Stimulated activated CD8-positive, alpha-beta memory T cell treated with anti-CD3 and anti-CD28 coated beads, Interleukin-15, amount 100 ng/mL, for 24 hours (primary cell): ENCODE data around the gene NIT1.

Source experiments
- DNase-seq: peaks from one replicate; pipeline ENCODE4 v3.0.0-alpha.2; 2020; ENCODE audit warnings: low read depth

Gene NIT1

DNA sequence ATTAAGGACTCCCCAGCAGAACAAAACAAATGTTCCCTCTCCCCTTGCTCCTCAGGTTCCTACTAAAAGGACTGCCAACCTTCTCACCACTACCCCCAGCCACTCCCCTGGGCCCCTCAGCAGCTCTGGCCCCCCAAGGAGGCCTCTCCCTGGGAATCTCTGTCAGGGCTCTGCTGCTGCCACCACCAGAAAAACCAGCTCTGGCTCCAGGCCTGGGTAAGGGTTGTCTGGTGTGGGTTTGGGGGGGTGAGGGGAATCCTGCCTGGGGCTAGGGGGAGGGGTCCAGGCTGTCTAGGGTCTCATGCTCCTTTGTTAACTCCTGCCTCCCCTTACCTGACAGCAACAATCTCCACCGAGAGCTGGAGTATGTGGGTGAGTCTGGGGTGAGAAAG lies 33.3 kb upstream of the NIT1 start:
- DNase-seq, result no peak

DNA sequence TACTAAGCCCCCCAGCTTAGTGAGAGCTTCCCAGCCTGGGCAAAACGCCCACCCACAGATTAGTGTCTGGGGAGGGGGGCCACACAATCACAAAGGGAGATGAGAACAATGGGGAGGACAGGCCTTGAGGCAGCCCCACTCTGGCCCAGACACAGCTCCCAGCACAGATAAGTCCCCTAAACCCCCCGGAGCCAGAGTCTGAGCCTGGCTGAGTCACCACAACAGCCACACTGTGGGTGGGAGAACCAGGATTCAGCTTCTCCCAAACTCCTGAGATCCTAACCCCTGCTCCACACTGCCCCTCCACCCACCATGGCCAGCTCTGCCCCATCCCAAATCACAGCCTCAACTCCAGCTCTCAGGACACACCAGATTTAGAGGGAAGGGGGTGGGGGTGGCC lies 32.7 kb upstream of the NIT1 start:
- no peak for DNase-seq

DNA sequence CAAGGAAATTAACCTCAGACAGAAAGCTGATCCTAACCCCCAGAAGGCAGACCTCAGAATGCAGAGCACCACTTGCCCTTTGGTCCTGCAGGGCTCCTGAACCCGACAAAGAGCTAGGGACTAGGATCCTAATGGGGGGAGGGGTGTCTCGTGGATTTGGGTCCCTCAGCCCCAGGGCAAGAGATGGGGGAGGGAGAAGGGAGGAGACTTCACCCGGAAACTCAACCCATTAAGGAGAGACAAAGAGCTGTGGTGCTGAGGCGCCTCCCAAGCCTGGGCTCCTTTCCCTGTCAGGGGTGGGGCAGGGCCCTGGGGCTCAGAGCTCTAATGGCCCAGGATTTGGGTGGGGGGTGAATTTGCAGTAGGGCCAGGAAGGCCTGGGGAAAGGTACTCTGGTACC lies 31.4 kb upstream of the NIT1 start:
- no peak for DNase-seq

DNA sequence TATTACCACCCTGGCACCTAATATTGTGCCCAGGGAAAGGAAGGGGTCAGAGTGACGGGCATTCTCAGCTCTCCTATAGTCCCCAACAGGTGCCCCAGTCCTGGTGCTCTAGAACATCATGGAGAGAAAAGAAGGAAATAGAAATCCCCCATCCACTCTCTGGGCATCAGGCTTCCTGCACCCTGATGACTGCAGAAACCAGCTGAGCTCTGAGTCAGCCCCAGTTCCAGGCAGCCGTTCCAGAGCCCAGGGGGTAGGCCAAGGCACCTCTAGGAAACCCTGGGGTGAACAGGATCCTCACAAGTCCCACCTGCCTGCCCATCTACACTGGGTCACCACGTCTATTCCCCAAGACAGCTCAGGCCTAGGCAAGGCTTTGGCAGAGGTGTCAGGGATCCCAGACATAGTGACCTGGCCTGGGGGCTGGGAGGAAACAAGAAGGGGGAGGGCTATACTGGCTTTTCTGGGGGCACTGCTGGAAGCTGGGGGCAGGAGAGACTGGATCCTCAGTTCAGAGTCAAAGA lies 29.3 kb upstream of the NIT1 start:
- no peak for DNase-seq

DNA sequence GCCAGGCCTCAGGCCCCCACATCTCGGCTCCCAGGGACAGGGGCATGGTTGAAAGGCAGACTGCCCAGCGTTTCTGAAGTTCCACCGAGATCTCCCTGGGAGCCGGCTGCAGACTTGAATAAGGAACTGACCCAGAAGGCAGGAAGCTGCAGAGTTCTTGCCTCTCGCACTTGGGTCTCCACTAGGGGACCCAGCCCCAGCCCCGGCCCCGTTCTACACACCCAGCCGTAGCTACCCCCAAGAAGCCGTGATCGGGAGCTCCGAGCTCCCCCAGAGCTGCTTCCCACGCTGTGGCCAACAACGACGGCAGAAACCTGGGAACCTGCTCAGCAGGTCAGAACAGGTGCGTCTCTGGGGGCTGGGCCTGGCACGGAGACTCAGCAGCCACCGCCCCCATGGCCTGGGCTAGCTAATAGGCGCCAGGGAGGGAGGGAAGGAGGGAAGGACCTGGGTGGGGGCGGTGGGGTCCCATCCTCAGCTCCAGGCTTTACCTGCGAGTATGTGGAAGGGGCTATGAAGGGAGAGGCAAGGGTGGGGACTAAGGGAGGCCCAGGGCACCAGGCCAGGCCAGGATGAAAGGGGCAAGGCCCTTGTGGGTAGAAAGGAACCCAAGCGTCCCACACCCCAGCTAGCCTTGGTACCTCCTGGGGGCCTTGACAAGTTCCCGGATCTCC lies 28.5 kb upstream of the NIT1 start, which contains the start of gene NECTIN4:
TSS of gene NECTIN4 (minus strand) at position 308 of the 674 bp plus-strand sequence. CDS start at position 46, 262 bp downstream.
- DNase-seq, result no peak

DNA sequence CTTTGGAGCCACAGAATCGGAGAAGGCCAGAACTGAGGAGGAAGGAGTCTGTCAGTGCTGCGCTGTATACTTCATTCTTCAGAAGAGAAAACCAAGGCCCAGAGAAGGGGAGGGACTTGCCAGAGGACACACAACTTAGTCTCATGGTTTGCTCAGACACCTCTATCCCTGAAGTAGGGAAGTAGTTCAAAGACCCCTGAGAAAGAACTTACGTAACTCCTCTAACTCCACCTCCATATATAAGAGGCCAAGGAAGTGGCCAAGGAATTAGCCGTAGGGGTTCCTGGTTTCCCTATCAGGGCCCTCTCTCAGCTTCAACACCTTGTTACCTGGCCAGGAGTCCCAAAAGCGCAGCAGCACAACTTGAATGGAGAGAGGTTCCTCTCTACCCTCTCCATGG lies 28.0 kb upstream of the NIT1 start:
- DNase-seq, result no peak

DNA sequence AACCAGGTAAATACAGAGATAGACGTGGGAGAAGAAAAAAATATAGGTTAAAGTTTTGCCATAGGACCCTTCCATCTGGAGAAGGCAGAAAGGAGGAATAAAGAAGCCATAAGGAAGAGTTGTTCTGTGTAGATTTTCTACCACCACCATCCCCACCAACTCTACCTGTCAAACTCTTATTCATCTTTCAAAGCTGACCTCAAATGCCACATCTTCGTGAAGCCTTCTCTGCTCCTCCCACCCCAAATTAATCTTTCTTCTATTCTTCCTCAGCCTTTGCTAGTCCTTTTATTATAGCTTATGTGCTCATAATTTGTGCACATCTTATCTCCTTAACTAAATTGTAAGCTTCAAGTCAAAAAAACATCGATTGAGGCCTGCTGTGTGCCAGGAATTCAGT lies 27.3 kb upstream of the NIT1 start:
- no peak for DNase-seq

DNA sequence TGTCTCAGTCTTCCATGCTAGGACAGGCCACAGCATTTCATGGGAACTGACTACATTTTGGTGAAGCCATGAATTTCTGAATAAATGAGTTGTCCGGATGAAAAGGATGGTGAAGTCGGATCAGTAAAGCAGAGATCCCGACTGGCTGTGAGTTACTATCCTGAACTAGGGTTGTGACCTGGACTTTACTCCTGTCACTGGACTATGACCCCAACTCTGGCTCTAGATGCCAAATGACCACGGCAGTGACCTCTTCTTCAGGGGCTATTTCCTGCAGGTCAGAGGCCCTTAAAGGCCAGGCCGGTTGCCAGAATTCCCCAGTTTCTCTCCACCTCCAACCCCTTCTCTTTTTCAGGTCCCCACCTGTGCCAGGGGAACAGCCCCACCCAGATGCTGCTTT lies 26.8 kb upstream of the NIT1 start:
- no peak for DNase-seq

DNA sequence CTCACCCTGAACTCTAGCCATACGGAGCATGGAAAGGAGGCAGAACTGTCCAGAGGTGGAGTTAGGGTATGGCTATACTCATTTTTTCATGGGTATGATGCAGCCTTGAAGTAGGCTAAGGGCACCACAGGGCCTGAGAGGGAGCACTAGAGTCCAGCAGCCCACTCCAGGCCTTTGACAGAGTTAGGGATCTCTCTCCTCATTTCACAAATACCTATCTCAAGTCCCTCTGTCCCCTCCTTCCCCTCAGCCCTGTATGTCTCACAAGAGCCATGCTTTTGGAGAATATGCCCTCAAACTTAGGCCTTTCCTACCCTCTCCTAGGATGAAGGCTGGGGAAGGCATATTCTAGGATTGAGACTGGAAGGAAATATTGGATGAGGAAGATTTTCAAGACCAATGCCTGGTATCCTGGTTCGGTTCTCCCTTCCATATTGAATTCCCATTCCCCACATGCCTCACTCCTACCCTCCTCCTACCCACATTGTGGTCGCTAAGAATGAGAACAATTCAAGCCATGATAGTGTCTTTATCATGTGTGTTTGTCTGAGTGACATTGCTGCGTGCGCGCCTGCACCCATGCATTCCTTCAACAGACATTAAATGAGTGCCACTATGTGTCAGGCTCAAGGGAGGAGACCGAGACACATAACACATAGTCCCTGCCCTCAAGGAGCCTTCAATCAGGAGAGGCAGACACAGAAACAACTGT lies 26.0 kb upstream of the NIT1 start:
- no peak for DNase-seq

DNA sequence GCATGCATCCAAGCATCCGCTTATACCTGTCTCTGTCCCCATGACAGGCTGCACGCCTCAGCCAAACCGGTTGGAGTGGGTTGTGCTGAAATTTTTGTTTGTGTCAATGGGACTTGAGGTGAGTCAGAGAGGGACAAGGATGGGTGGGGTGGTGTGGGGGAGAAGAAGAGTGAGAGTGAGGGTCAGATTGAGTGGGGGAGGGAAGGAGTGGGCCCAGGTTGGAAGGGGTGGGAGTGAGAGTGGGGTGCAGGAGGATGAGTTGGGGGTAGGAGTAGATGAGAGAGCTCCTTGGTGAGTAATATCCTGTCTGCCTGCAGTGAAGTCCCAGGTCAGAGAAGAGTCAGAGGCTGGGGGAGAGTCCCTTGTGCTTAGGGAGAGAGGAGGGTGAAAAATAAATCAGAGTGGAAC lies 25.3 kb upstream of the NIT1 start:
- no peak for DNase-seq

DNA sequence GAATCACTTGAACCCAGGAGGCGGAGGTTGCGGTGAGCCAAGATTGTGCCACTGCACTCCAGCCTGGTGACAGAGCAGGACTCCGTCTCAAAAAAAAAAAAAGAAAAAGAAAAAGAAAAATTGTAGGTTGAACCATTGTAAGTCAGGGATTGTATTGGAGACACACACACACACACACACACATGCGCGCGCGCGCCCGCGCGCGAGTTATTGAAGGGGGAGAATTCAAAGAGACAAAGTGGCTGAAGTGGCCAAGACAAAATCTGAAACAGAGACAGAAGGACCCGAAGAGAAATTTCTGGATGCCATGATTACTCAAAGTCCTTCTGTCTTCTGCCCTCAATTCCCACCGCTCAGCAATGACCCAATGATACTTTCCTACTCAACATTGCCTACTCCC lies 23.4 kb upstream of the NIT1 start:
- DNase-seq, result no peak

DNA sequence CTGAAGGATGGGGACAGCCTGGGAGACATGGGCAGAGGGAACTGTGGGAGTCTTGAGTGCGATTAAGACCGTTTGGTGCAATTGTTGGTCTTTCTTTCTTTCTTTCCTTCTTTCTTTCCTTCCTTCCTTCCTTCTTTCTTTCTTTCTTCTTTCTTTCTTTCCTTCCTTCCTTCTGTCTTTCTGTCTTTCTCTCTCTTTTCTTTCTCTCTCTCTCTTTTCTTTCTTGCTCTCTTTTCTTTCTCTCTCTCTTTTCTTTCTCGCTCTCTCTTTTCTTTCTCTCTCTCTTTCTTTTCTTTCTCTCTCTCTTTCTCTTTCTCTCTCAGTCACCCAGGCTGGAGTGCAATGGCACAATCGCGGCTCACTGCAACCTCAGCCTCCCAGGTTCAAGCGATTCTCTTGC lies 22.7 kb upstream of the NIT1 start:
- DNase-seq, result no peak

DNA sequence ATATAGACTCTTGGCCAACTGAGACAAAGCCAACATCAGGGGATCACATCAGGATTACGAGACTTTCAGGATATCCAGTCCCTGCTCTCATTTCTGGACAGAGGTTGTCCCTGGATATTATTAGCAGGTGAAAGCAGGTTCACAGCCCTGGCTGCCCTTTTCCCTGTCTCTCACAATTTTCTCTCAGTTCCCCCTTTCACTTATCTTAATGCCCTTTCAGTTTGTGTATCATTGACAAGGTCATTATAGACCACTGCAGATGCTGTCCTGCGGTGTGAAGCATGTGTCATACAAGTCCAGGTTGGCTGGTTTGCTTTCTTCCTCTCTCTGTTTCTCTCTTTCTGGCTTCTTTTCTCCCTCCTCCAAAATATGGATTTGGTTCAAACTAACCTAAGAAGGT lies 21.9 kb upstream of the NIT1 start:
- DNase-seq, result no peak

DNA sequence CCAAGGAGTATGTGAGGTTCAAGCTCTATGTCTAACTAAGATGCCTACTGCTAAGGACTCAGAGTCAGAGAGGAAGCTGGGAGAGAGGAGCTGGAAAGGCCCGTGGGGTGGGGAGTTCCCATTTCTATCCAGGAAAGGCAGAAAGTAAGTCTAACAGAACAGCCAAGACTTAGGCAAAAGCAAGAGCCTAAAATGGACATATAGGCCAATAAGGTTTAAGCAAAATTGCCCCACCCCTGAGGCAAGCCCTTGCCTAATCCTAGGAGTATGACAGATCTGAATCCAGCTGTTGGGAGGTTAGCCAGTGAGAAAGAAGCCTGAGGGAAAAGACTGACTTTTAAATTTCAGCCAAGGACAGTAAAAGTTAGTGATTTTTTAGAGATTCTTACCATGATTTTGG lies 21.4 kb upstream of the NIT1 start:
- DNase-seq, result no peak

DNA sequence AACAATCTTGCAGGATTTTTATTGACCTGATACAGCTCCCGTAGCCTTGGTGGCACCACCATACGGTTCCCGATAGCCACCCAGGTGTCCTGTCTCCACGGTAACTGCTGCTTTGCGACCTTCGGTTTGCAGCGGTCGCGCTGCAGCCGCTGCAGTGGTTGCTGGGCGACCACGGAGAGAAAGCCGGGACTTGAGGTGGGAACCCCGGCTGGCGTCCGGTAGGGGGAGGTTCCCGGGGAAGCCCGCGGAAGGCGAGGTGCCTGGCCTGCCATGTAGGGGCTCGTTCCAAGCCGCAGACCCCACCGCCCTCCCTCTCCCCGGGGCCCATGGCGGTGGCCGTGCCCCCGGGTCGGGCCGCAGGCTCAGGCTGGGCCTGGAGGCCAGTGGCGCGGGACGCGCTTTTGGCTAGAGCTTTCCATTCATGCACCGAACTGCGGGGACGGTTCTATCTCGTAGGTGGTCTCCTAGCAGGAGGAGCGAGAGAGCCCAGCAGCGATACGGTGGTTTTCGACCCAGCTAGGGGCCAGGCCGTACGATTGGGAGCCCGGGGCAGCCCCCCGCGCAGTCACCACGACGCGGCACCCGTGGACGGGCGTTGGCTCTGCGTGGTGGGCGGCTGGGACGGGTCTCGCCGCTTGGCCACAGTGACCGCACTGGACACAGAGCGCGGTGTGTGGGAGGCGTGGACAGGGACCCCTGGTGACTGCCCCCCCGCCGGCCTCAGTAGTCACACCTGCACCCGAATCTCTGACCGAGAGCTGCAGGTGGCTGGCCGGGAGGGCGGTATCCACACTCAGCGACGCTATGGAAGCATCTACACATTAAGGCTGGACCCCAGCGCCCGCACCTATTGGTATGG lies 19.5 kb upstream of the NIT1 start, which contains the start of gene KLHDC9:
TSS of gene KLHDC9 (plus strand) at position 152 of the 859 bp plus-strand sequence. CDS start at position 327, 175 bp downstream.
- no peak for DNase-seq

DNA sequence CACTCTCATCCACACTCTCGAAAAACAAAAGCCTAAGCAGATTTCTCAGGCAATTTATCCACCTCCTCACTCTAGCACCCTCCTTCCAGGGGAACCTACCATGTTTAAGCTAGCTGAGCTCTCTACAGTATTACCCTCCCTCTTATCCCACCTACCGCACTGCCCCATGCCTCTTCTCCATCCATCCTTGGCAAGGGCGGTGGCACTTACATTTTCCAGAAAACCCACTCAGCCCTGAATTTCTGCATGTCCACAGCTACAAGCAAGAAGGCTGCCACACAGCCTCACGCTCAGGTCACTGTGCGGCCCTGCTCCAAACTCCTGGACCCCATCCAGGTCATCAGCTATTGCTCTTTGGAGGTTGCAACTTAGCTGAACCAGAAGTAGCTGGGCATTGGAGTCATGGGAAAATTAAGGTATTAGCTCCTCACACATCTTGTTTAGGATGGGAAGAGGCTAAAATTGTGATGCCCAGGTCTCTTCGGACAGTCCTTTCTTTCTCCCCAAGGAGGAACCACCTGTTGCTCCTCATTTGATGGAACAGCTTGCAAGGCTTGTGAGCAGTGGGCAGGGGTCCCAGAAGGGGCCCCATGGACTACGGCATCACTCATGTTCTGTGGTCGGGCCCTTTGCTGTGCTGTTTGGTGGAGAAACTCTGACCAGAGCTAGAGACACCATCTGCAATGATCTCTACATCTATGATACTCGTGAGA lies 18.7 kb upstream of the NIT1 start:
- no peak for DNase-seq

DNA sequence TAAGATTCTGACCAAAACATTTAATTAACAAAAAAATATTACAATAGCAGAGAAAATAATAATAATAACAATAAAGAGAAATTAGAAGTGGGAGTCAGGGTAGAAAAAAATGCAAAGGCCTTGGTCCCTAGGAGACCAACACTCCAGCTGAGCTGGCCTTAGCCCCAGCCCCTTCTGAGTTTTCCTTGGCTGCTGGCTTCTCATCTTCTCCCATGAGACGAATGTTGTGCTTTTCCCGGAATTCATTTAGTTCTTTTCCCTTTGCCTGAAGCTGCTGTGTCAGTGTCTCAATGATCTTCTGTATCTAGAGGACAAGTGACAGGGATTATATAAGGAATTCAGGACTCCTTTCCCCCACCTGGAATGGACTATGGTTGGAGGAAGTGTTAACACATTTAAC lies 17.3 kb upstream of the NIT1 start:
- DNase-seq, result no peak

DNA sequence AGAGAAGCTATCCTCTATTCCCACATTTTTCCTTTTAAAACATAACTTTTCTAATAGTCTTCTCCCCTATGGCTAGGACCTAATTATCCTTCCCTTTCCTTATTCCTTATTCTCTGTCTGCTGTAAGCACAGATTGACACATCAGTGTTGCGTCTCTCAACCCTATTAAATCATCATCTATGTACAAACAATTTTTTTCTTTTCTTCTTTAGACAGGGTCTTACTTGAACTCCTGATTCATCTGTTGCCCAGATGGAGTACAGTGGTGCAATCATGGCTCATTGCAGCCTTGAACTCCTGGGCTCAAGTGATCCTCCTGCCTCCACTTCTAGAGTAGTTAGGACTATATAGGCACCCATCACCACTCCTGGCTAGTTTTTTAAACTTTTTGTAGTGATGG lies 11.5 kb upstream of the NIT1 start:
- DNase-seq, result no peak

DNA sequence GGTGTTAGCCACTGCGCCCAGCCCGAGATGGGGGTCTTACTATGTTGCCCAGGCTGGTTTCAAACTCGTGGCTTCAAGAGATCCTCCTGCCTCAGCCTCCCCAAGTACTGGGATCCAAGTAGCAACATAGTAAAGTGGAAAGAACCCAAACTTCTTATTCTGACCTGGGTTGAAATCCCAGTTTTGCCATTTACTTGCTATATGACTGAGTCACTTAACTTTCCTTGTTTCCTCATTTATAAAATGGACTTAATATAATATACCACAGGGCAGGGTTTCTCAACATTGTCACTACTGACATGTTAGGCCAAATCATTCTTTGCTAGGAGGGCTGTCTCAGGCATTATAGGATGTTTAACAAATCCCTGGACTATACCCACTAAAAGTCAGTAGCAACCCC lies 6.8 kb upstream of the NIT1 start:
- no peak for DNase-seq

DNA sequence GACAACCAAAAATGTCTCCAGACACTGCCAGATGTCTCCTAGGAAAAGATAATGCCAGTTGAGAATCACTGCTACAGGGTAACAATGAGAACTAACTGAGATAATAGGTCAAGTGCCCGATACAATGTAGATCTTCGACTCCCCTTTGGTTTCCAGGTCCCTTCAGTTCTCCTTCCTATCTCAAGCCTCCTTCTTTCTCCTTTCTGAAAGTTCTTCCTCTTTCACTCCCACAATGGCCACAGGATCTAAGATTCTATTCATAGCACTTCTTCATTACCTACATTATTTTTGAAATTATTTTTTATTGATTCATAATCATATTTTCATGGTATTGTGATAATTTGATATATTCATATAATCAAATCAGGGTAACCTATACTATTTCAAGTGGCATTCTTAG lies 6.4 kb upstream of the NIT1 start:
- no peak for DNase-seq

DNA sequence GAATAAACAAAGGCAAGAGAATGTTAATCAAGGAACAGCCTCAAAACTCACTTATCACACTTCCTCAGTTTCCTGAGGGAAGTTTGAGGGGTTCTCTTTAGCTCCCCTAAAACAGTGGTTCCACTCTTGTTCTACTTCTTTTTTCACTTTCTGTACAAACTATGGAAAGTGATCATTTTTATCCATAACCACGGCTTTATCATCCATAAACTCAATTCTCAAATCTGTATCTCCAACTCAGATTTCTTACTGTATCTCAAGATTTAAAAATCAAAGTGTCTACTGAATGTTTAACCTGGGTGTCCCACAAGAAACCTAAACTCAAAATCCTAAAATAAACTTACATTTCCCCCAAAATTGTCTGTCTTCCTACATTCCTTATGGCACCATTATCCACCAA lies 4.0 kb upstream of the NIT1 start:
- no peak for DNase-seq

DNA sequence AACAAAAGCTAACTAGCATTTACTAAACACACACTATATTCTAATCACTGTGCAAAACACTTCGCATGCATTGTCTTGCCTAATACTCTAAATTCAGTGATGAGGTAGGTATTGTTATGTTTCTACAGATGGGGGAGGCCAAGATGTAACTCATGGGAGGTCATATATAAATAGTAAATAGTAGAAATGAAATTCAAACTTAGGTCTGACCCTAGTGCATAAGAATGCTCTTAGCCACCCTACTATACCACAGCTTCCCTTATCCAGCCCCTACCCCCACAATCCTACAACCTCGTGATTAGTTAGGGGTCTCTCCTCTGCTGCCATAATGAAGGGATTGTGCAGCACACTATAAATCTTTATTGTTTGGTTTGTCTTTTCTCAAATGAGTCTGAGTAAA lies 3.3 kb upstream of the NIT1 start:
- no peak for DNase-seq
